ENCODE results near the gene RIBC1. TPM values are rescaled to one million over a fixed set of nuclear protein-coding genes. Genes with fewer than 3 reads are reported as not detected.

RIBC1 gene
- total RNA-seq, 2 experiments from 2014 or later: 0.79 to 0.88 TPM

- no peak for DNase-seq (ENCODE audit: low spot score)
- TF ChIP-seq EZH2phosphoT487 (IDR thresholded peaks at IDR 0.05; ENCODE audit: borderline replicate concordance, low read depth, low read length) (no peak), CTCF (conservative IDR thresholded peaks at IDR 0.05; ENCODE audit: low read length) (no peak)
- H3K9me2 ChIP-seq (ENCODE audit: insufficient read depth, low read length): no peaks in the 10 kb centered on the region
- POLR2A ChIA-PET: no interaction called here
- H3K27ac ChIP-seq (ENCODE audit: low read depth, low read length, poor library complexity, severe bottlenecking): no peak overlapping the region
- H3K79me2 ChIP-seq (ENCODE audit: insufficient read depth, low read depth, low read length): no peaks in the 10 kb centered on the region
- H3K4me3 ChIP-seq (ENCODE audit: low read depth, low read length, poor library complexity, severe bottlenecking): no peak overlapping the region
- CTCF ChIA-PET (ENCODE audit: unreplicated experiment): no interaction called here
- no TSS peak for BruUV-seq (replicated peaks)
- intact Hi-C loops (cut with micrococcal nuclease; ENCODE audit: unreplicated experiment): no loop called here
- H3K36me3 ChIP-seq (ENCODE audit: insufficient read depth, low read length): no peaks in the 10 kb centered on the region
- no peaks in the 10 kb centered on the region for H3K9me3 ChIP-seq (ENCODE audit: low read length)
- no peak overlapping the region for H3K4me2 ChIP-seq (ENCODE audit: low read length)
- no peaks in the 10 kb centered on the region for H3K4me1 ChIP-seq (ENCODE audit: insufficient read depth, low read length, poor library complexity, severe bottlenecking)
- H2AFZ ChIP-seq (ENCODE audit: low read length): no peak overlapping the region
- no peaks in the 10 kb centered on the region for H4K20me1 ChIP-seq (ENCODE audit: insufficient read depth, low read length)
These were observed 48.7 kb downstream of the RIBC1 start for GRCh38 chrX:53471346-53471745.

GRCh38 chrX:53474707-53475106, 52.0 kb downstream of the RIBC1 start:
- Histone ChIP-seq H3K4me3 (ENCODE audit: low read depth, low read length, poor library complexity, severe bottlenecking) (no peak overlapping the region), H3K4me2 (ENCODE audit: low read length) (no peak overlapping the region), H3K4me1 (ENCODE audit: insufficient read depth, low read length, poor library complexity, severe bottlenecking) (no peaks in the 10 kb centered on the region), H3K79me2 (ENCODE audit: insufficient read depth, low read depth, low read length) (no peaks in the 10 kb centered on the region), H3K36me3 (ENCODE audit: insufficient read depth, low read length) (no peaks in the 10 kb centered on the region), H3K27ac (ENCODE audit: low read depth, low read length, poor library complexity, severe bottlenecking) (no peak overlapping the region), H4K20me1 (ENCODE audit: insufficient read depth, low read length) (no peaks in the 10 kb centered on the region), H3K9me2 (ENCODE audit: insufficient read depth, low read length) (no peaks in the 10 kb centered on the region), H2AFZ (ENCODE audit: low read length) (no peak overlapping the region), H3K9me3 (ENCODE audit: low read length) (no peaks in the 10 kb centered on the region)
- BruUV-seq (replicated peaks): no TSS peak
- no peak for DNase-seq (ENCODE audit: low spot score)
- TF ChIP-seq CTCF (conservative IDR thresholded peaks at IDR 0.05; ENCODE audit: low read length) (no peak), EZH2phosphoT487 (IDR thresholded peaks at IDR 0.05; ENCODE audit: borderline replicate concordance, low read depth, low read length) (no peak)
- POLR2A ChIA-PET: interaction anchor here (1.2 kb wide), 1 partner anchor 12 kb away, joined by 6 read pairs; no protein-coding TSS in a partner anchor
- intact Hi-C loops (cut with micrococcal nuclease; ENCODE audit: unreplicated experiment): no loop called here
- CTCF ChIA-PET (ENCODE audit: unreplicated experiment): no interaction called here

- no peaks in the 10 kb centered on the region for H4K20me1 ChIP-seq (ENCODE audit: insufficient read depth, low read length)
- ChIA-PET POLR2A (interaction anchor here (0.6 kb wide), 1 partner anchor 23 kb away, joined by 6 read pairs; no protein-coding TSS in a partner anchor), CTCF (ENCODE audit: unreplicated experiment) (no interaction called here)
- no peak overlapping the region for H2AFZ ChIP-seq (ENCODE audit: low read length)
- intact Hi-C loops (cut with micrococcal nuclease; ENCODE audit: unreplicated experiment): no loop called here
- DNase-seq (ENCODE audit: low spot score): no peak
- H3K36me3 ChIP-seq (ENCODE audit: insufficient read depth, low read length): no peaks in the 10 kb centered on the region
- no TSS peak for BruUV-seq (replicated peaks)
- no peak overlapping the region for H3K4me3 ChIP-seq (ENCODE audit: low read depth, low read length, poor library complexity, severe bottlenecking)
- no peak overlapping the region for H3K4me2 ChIP-seq (ENCODE audit: low read length)
- TF ChIP-seq EZH2phosphoT487 (IDR thresholded peaks at IDR 0.05; ENCODE audit: borderline replicate concordance, low read depth, low read length) (no peak), CTCF (conservative IDR thresholded peaks at IDR 0.05; ENCODE audit: low read length) (no peak)
- H3K79me2 ChIP-seq (ENCODE audit: insufficient read depth, low read depth, low read length): no peaks in the 10 kb centered on the region
- H3K9me2 ChIP-seq (ENCODE audit: insufficient read depth, low read length): no peaks in the 10 kb centered on the region
- no peaks in the 10 kb centered on the region for H3K9me3 ChIP-seq (ENCODE audit: low read length)
- no peaks in the 10 kb centered on the region for H3K4me1 ChIP-seq (ENCODE audit: insufficient read depth, low read length, poor library complexity, severe bottlenecking)
- no peak overlapping the region for H3K27ac ChIP-seq (ENCODE audit: low read depth, low read length, poor library complexity, severe bottlenecking)
These were observed 53.7 kb downstream of the RIBC1 start for GRCh38 chrX:53476371-53476770.
